GM18507 (cell line): ENCODE measurements around the gene AEBP2.
"Not testable (repeated sequence)": the region's sequence is repeated elsewhere in the genome, so short reads cannot be mapped to it uniquely, and the experiment has no call there.

ENCODE experiments used
- DNase-seq: peaks from one replicate; pipeline ENCODE4 v3.0.0; 2011; ENCODE audit warnings: low read depth; ENCODE audit not compliant: insufficient read length; ENCODE audit errors: extremely low spot score
- FAIRE-seq: peaks from 2 replicates; lab custom pipeline; 2011; peaks lifted over from hg19 to GRCh38; lab: Jason Lieb, UNC

Gene AEBP2

GRCh38 chr12:19415563-19415962, 23.7 kb upstream of the AEBP2 start:
- DNase-seq, result no peak
- no peak for FAIRE-seq

DNA sequence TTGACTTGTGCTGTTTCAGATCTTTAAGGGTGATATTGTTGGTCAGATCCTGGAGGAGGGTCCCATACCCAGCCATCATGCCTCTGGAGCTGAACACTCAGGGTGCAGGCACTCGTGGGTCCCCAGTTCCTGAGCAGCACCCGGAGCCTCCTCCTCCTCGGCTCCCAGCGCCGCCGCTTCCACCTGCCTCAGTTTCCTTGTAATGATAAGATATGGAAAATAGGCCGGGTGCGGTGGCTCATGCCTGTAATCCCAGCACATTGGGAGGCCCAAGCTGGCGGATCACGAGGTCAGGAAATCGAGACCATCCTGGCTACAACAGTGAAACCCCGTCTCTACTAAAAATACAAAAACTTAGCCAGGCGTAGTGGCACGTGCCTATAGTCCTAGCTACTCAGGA, 20.2 kb upstream of the AEBP2 start:
- FAIRE-seq (no peak), DNase-seq (no peak)

GRCh38 chr12:19421503-19422282, 17.6 kb upstream of the AEBP2 start:
- FAIRE-seq, result no peak
- no peak for DNase-seq

GRCh38 chr12:19423166-19423930, 15.9 kb upstream of the AEBP2 start:
- FAIRE-seq (no peak), DNase-seq (no peak)

GRCh38 chr12:19428246-19428645, 11.0 kb upstream of the AEBP2 start:
- no peak for FAIRE-seq
- no peak for DNase-seq

DNA sequence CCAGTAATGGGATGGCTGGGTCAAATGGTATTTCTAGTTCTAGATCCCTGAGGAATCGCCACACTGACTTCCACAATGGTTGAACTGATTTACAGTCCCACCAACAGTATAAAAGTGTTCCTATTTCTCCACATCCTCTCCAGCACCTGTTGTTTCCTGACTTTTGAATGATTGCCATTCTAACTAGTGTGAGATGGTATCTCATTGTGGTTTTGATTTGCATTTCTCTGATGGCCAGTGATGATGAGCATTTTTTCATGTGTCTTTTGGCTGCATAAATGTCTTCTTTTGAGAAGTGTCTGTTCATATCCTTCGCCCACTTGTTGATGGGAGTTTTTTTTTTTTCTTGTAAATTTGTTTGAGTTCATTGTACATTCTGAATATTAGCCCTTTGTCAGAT, 9.8 kb upstream of the AEBP2 start:
- not testable (repeated sequence) for DNase-seq, FAIRE-seq

DNA sequence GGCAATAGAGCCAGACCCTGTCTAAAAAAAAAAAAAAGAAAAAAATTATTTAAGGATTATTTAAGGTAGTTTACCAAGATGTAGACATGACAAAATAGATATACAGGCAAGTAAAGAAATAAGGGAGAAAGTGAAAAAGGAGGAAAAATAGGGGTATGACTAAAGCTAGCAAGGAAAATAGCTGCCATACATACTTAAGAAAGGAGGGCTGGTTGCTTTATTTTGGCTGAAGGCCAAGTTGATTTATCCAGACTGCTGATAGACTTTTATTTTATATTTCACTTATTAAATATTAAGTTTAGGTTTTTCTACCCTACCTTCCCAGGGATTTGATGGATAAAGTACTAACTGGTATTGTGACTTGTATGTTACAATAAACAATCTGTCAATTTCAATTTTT, 8.3 kb upstream of the AEBP2 start:
- no peak for DNase-seq
- no peak for FAIRE-seq

- FAIRE-seq, result no peak
- peak; percentile 5 for DNase-seq
Observed at GRCh38 chr12:19431407-19432308, 7.6 kb upstream of the AEBP2 start.

GRCh38 chr12:19432309-19433170, 6.8 kb upstream of the AEBP2 start:
- no peak for FAIRE-seq
- DNase-seq, result no peak

DNA sequence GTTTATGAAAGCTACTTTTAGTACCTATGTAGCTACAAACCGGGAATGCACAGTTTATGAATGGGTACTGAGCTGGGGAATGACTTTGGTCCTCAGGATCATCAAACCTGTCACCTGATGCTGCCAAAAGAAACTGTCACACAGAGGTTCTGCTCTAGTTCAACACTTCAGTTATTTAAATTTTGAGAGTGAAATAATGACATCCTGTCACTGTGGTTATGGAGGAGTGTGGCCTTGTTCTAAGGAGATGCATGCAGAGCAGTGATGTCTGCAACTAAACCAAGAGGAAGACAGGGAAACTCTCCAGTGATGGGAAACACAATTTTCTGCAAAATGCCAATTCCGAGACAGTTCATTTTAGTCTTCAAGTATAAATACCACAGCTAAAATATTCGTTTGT, 4.8 kb upstream of the AEBP2 start:
- FAIRE-seq (peak; percentile 26), DNase-seq (no peak)

DNA sequence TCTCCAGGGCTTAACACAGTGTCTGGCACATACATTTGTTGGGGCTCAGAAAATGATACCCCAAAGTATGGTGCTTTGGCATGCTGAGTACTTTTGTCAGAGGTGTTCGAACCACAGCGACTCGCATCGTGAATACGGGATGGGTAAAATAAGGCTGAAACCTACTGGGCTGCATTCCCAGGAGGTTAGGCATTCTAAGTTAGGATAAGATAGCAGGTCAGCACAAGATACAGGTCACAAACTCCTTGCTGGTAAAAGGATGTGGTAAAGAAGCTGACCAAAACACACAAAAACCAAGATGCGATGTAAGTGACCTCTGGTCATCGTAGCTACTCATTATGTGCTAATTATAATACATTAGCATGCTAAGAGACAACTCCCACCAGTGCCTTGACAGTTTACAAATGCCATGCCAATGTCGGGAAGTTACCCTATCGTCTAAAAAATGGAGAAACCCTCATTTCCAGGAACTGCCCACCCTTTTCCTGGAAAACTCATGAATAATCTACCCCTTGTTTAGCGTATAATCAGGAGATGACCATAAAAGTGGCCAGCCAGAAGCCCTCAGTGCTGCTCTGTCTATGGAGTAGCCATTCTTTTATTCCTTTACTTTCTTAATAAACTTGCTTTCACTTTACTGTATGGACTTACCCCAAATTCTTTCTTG, 3.3 kb upstream of the AEBP2 start:
- no peak for FAIRE-seq
- DNase-seq, result no peak

DNA sequence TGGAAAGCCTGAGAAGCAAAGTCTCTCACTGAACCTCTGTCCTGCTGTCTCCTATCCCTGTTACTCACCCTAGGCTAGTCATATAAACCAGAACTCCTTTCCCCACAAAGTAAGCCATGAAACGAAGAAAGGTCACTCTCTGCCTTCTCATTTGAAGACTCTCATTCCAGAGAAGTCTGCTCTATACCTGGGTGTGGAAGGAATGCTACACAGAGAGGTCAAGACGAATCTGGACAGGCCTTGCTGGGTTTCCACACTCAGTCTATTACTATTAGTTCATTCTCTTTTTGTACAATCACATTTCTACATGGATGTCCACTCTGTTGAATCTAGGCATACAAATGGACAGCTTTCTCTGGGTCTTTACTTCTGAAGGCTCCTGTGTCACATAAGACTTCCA, 2.4 kb upstream of the AEBP2 start:
- no peak for DNase-seq
- FAIRE-seq, result no peak

DNA sequence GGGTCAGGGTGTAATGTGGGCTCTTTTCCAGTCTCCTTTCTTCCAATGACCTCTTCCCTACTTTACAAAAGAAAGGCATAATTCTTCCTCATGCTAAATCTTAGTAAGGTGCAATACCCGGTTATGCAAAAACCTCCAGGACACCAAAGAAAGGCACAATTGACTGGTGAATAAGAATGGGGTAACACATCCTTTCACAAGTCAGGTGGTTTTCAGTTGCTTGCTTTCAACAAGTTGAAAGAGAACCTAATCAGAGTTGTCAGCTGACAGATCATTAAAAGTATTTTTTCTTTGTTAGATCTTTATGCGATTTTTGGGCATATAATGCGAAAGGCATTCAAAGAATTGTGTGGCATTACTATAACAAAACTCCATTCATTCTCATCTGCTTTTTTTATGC, 1.3 kb upstream of the AEBP2 start:
- no peak for DNase-seq
- FAIRE-seq, result no peak

- DNase-seq, result peak; percentile 29
- FAIRE-seq, result peak; percentile 62
Observed at GRCh38 chr12:19440019-19440858, 947 bp downstream of the AEBP2 start.

DNA sequence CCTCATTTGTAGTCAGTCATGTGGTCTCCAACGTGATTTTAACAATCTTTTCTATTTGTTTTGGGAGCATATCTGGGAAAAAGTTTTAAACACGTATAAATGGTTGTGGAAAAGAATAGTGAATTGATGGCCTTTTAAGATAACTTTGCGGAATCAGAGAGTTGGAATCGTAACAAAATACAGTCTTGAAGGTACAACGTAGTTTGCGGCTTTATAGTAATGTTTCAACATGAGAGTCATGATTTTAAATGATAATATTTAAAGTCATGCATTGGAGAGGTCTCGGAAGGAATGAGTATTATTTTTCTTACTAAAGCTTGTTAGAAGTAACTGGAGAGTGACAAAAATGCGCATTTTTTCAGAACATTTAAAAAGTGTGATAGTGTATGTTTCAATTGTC, 1.6 kb downstream of the AEBP2 start:
- DNase-seq (no peak), FAIRE-seq (no peak)

GRCh38 chr12:19443585-19443984, 4.3 kb downstream of the AEBP2 start:
- DNase-seq (no peak), FAIRE-seq (no peak)

GRCh38 chr12:19444097-19444496, 4.8 kb downstream of the AEBP2 start:
- DNase-seq (no peak), FAIRE-seq (no peak)

GRCh38 chr12:19447386-19447785, 8.1 kb downstream of the AEBP2 start:
- FAIRE-seq, result no peak
- no peak for DNase-seq
